Endothelial cell of hepatic sinusoid (primary cell): ENCODE measurements around the gene TMEM260.
"Not testable (repeated sequence)": the region's sequence is repeated elsewhere in the genome, so short reads cannot be mapped to it uniquely, and the experiment has no call there.

Experiments used
- in situ Hi-C: cut with HindIII; loops from 2 replicates; pipeline ENCODE4 v1.10.0; 2017; ENCODE audit warnings: low sequenced_read_pairs

Gene TMEM260

DNA sequence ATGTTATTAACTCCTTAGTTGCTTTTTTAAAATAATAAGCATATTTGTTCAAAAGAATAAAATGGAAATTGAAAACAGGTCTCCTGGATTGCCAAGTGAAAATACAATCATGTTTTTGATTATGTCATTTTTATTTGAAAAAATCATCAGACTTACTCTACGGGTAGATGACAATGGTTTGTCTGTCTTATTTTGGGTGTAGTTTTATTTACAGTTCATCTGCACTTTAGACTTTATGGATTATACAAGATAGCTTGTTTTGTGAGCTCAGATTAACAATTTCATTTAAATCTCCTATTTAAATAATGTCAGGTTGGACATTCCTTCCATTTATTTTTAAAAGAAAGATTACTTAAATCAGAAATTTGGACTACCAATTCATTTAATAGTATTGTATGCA, 14.8 kb downstream of the TMEM260 start:
- in situ Hi-C loops = no loop called here

- in situ Hi-C loops = no loop called here
Measured at GRCh38 chr14:56598519-56598918, 18.9 kb downstream of the TMEM260 start.

DNA sequence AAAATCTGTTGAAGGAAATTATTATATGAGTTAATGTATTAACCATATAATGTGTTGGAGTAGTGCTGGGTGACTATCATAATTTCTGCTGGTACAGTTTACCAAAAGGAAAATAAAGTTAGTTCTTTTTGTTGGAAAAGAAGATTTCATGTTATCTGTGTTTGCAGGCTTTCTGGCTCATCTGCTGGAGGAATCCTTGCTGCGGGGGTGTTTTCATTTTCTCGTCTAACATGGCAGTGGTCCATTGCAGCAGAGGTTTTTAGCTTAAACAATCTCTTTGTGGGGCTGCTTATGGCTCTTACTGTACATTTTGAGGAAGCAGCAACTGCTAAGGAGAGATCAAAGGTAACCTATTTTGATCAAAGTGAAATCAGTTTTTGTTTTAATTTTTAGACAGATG, 24.1 kb downstream of the TMEM260 start:
- in situ Hi-C loops = no loop called here

DNA sequence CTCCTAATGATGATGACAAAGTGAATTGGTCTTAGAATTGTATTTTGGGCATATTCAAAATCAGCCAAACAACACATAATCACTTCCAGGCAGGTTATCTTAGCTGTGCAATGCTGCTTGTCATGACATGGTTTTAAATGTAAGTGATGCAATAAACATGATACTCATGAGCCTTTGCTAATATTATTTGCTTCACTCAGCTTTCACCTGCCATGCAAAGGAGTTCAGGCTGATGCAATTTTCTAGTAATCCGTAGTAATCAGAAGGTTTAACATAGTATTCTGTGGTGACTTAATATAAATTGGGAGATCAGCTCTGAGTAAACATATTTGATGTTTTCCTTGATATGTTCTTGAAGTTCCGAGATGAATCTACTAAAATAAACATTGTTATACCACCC, 29.1 kb downstream of the TMEM260 start:
- in situ Hi-C loops = no loop called here

DNA sequence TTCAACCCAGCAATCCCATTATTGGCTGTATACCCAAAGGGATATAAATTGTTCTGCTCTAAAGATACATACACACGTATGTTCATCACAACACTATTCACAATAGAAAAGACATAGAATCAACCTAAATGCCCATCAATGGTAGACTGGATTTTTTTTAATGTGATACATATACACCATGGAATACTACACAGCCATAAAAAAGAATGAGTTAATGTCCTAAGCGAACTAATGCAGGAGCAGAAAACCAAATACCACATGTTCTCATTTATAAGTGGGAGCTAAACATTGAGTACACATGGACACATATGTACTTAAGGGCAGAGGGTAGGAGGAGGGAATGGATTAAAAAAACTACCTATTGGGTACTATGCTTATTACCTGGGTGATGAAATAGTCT, 32.1 kb downstream of the TMEM260 start:
- in situ Hi-C loops = not testable (repeated sequence)

DNA sequence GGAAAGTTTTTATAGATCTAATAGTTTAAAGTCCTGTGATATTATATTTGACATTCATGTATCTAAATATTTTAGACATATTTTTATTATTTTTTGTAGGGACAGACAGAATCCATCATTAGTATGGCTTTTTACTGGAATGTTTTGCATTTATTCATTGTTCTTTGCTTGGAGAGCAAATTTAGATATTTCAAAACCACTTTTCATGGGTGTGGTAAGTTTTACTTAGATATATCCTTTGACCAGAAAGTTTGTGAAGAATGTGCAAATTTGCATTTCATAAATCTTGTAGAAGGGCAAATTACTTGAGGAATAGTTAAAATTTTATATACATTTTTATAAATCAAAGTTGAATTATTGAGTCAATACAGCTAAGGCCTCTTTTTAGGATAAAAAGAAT, 37.5 kb downstream of the TMEM260 start:
- in situ Hi-C loops = no loop called here

DNA sequence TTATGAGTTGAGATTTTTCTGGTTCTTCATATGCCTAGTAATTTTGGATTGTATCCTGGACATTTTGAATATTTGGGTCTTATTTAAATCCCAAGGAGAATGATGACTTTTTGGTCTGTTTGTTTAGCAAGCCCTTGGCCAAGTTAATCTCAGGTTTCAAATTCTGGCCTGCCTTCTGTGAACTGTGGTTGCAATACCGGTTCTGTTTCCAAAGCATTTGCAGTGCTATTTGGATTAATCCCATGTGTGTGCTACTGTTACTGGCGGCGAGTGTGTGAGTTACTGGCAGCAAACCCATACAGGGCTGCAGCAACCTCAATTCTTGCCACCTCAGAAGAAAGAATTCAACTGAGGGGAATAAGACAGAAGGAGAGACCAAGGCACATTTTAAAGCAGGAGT, 51.1 kb downstream of the TMEM260 start:
- in situ Hi-C loops = no loop called here

GRCh38 chr14:56632195-56632594, 52.6 kb downstream of the TMEM260 start:
- in situ Hi-C loops = no loop called here

DNA sequence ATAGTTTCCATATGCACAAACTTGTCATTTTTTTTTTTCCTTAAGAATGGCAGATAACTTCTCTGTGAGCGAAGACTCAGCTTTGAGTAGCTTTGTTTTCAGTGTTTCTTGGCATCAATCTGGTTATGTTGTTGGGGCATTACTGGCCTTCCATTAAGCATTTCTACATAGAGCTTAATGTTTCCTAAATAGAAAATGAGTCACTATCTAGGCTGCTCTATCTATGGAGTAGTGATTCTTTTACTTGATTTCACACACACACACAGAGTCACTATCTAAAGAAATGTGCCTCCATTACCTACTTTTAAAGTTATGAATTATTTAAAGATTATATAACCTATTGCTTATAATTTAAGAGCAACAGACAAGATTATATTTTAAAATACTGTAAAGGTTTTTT, 53.9 kb downstream of the TMEM260 start:
- in situ Hi-C loops = no loop called here

GRCh38 chr14:56635041-56635440, 55.4 kb downstream of the TMEM260 start:
- in situ Hi-C loops = no loop called here

- in situ Hi-C loops = no loop called here
Measured at GRCh38 chr14:56647493-56647892, 67.9 kb downstream of the TMEM260 start.

- in situ Hi-C loops = no loop called here
Measured at GRCh38 chr14:56648508-56649301, 69.1 kb downstream of the TMEM260 start.

DNA sequence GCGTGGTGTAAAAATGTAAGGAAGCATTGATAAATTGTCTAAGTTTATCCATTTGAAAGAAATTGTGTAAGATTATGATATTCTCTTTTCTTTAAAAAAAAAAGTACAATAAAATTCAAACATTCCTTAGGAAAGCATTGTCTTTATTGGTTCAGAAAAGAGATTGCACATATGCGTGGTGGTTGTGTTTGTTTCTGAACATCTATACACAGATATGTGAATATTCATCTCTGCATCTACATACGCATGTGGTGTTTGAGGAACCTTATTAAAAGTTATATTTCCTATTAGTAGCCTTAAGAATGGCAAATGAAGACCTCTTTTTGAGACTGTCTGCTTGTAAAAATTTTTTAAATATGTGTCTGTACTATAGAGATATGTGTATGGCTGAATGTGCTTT, 69.8 kb downstream of the TMEM260 start:
- in situ Hi-C loops = no loop called here

- in situ Hi-C loops = no loop called here
Measured at GRCh38 chr14:56650048-56650447, 70.5 kb downstream of the TMEM260 start.

- in situ Hi-C loops = no loop called here
Measured at GRCh38 chr14:56650979-56651378, 71.4 kb downstream of the TMEM260 start.

- in situ Hi-C loops = no loop called here
Measured at GRCh38 chr14:56657604-56658003, 78.0 kb downstream of the TMEM260 start.

DNA sequence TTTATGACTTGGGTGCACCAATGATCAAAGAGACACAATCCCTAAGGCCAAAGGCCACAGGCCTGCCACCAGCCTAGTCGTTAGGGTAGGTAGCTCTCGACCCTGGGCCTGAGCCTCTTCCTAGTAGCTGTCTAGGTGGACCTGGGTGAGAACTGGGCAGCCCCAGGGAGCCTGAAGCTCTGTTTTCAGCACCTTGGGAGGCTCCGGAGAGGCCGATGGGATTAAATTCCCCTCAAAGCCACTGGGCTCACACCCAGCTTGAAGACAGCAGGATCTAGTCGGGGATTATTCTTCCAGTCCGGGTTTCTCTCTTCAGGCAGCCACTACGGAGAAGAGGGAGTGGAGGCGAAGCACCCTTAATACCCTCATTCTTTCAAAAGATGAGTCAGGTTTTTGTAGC, 79.8 kb downstream of the TMEM260 start:
- in situ Hi-C loops = no loop called here

GRCh38 chr14:56659964-56660551, 80.5 kb downstream of the TMEM260 start:
- in situ Hi-C loops = no loop called here

GRCh38 chr14:56660677-56661389, 81.2 kb downstream of the TMEM260 start:
- in situ Hi-C loops = no loop called here

DNA sequence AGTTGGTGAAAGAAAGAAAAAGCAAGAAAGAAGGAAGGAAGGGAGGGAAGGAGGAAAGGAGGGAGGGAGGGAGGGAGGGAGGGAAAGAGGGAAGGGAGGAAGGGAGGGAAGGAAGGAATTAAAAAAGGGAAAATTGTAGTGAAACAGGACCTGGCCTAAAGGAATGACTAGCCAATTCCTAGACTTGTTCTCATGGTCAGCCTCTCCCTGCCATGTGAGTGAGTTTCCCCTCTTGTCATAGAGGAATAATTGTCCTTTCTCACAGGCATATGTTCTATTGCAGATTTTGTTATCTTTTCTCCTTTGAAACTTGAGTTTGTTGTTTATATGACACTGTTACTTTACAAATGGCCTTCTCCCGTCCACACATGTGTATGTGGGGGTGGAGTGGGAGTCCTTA, 81.9 kb downstream of the TMEM260 start:
- in situ Hi-C loops = no loop called here

DNA sequence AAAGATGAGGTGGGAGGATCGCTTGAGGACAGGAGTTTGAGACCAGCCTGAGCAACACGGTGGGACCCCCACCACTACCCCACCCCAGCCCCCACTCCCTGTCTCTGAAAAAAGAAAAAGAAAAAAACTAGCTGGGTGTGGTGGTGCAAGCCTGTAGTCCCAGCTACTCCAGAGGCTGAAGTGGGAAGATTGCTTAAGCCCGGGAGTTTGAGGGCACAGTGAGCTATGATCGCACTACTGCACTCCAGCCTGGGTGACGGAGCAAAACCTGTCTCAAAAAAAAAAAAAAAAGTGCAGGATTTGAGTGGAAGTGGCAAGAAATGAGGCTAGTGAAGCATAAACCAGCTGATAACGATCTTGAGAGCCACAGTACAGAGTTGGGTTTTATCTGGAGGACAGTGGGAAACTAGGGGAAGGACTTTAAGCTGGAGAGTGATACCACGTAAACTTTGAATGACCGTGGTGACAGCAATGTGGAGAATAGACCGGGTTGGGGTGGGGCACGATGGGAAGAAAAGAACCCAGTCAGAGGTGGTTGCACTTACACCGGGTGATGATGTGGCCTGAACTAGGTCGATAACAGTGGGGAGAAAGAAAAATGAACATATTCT, 85.3 kb downstream of the TMEM260 start:
- in situ Hi-C loops = no loop called here

- in situ Hi-C loops = no loop called here
Measured at GRCh38 chr14:56666294-56666693, 86.7 kb downstream of the TMEM260 start.
